Measurements from ENCODE around the gene PCMT1. TPM values are rescaled to one million over a fixed set of nuclear protein-coding genes. Genes with fewer than 3 reads are reported as not detected.
A peak's percentile ranks its signal among the peaks of the same experiment; 100 is the strongest.

Gene PCMT1
- total and polyA plus RNA-seq, 4 donors, result 48.4 to 72.1 (median 53.9) TPM

- WGBS, 2 donors, result 96 to 98% methylated on average over 3 of the region's 3 CpGs
- H3K9me3 ChIP-seq (ENCODE audit: control insufficient read depth, low read length), result no peaks in the 10 kb centered on the region
- no peak for ATAC-seq (ENCODE audit: low FRiP score)
- no peak overlapping the region for H3K27ac ChIP-seq (ENCODE audit: low read depth in 1 of 2, low read length in 2 of 2)
- no peak overlapping the region for H3K4me3 ChIP-seq (ENCODE audit: low read length in 2 of 2)
- no peaks in the 10 kb centered on the region for H3K36me3 ChIP-seq (ENCODE audit: control insufficient read depth in 1 of 2, insufficient read depth in 2 of 2, low read length in 1 of 2)
- no peak for DNase-seq
- no peaks in the 10 kb centered on the region for H3K4me1 ChIP-seq (ENCODE audit: control insufficient read depth in 1 of 2, insufficient read depth in 2 of 2, low read length in 2 of 2)
- no peaks in the 10 kb centered on the region for H3K27me3 ChIP-seq (ENCODE audit: control insufficient read depth in 1 of 2, insufficient read depth in 2 of 2, low read length in 1 of 2)
- intact Hi-C loops (cut with DNase I), result loop anchor here in 1 of 2 donors (10.0 kb wide), 1 partner anchor 75 kb away; the partner anchor contains the start of gene KATNA1
Measured at GRCh38 chr6:149719531-149719930, 30.0 kb upstream of the PCMT1 start.

DNA sequence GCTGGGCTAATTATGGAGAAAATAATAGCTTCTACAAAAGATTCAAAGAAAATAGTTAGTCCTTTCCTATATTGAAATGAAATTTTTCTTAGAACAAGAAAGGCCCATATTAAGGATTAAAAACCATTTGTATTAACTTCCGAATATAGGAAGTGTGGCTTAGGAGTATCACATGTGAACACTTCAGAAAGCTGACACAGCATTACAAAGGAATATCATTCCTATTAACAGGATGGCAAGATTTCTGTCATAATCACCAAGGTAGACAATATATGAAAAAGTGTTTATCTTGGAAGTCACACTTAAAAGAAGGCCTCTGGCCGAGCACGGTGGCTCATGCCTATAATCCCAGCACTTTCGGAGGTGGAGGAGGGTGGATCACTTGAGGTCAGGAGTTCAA lies 26.3 kb upstream of the PCMT1 start:
- H3K36me3 ChIP-seq (ENCODE audit: control insufficient read depth in 1 of 2, insufficient read depth in 2 of 2, low read length in 1 of 2), result no peaks in the 10 kb centered on the region
- WGBS, 2 donors, result 77 to 78% methylated on average over 4 of the region's 4 CpGs
- H3K4me3 ChIP-seq (ENCODE audit: low read length in 2 of 2), result no peak overlapping the region
- no peaks in the 10 kb centered on the region for H3K4me1 ChIP-seq (ENCODE audit: control insufficient read depth in 1 of 2, insufficient read depth in 2 of 2, low read length in 2 of 2)
- H3K27me3 ChIP-seq (ENCODE audit: control insufficient read depth in 1 of 2, insufficient read depth in 2 of 2, low read length in 1 of 2), result no peaks in the 10 kb centered on the region
- DNase-seq (no peak), ATAC-seq (ENCODE audit: low FRiP score) (no peak)
- intact Hi-C loops (cut with DNase I), result no loop called here
- no peaks in the 10 kb centered on the region for H3K9me3 ChIP-seq (ENCODE audit: control insufficient read depth, low read length)
- H3K27ac ChIP-seq (ENCODE audit: low read depth in 1 of 2, low read length in 2 of 2), result no peak overlapping the region

- ATAC-seq (ENCODE audit: low FRiP score) (peak; percentile 76), DNase-seq (no peak)
- no peaks in the 10 kb centered on the region for H3K9me3 ChIP-seq (ENCODE audit: control insufficient read depth, low read length)
- H3K27ac ChIP-seq (ENCODE audit: low read depth in 1 of 2, low read length in 2 of 2), result no peak overlapping the region
- no peaks in the 10 kb centered on the region for H3K36me3 ChIP-seq (ENCODE audit: control insufficient read depth in 1 of 2, insufficient read depth in 2 of 2, low read length in 1 of 2)
- no peak overlapping the region for H3K4me3 ChIP-seq (ENCODE audit: low read length in 2 of 2)
- 65 to 66% methylated on average over 10 of the region's 10 CpGs for WGBS, 2 donors
- no peaks in the 10 kb centered on the region for H3K27me3 ChIP-seq (ENCODE audit: control insufficient read depth in 1 of 2, insufficient read depth in 2 of 2, low read length in 1 of 2)
- no peaks in the 10 kb centered on the region for H3K4me1 ChIP-seq (ENCODE audit: control insufficient read depth in 1 of 2, insufficient read depth in 2 of 2, low read length in 2 of 2)
- intact Hi-C loops (cut with DNase I), result no loop called here
Measured at GRCh38 chr6:149723771-149724417, 25.6 kb upstream of the PCMT1 start.

DNA sequence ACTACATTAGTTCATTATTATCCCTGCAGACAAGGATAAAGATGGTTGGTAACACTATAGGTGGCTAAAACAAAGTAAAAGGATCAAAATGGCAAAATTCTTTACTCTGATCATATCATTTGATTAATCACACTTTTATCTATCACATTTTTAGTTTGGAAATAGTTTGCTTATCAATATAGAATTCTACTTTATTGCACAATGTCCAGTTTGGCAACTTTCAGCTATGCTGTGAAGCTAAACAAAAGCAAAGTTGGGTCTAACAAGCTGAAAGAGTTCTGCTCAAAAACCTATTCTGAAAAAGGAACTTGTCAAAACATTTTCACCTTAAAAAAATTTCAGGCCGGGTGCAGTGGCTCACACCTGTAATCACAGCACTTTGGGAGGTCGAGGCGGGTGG lies 23.8 kb upstream of the PCMT1 start:
- ATAC-seq (ENCODE audit: low FRiP score), result no peak
- Histone ChIP-seq H3K4me3 (ENCODE audit: low read length in 2 of 2) (no peak overlapping the region), H3K4me1 (ENCODE audit: control insufficient read depth in 1 of 2, insufficient read depth in 2 of 2, low read length in 2 of 2) (no peaks in the 10 kb centered on the region), H3K36me3 (ENCODE audit: control insufficient read depth in 1 of 2, insufficient read depth in 2 of 2, low read length in 1 of 2) (no peaks in the 10 kb centered on the region), H3K27me3 (ENCODE audit: control insufficient read depth in 1 of 2, insufficient read depth in 2 of 2, low read length in 1 of 2) (no peaks in the 10 kb centered on the region), H3K27ac (ENCODE audit: low read depth in 1 of 2, low read length in 2 of 2) (no peak overlapping the region), H3K9me3 (ENCODE audit: control insufficient read depth, low read length) (no peaks in the 10 kb centered on the region)
- intact Hi-C loops (cut with DNase I), result no loop called here
- WGBS, 2 donors, result 88% methylated on average over 3 of the region's 3 CpGs
- no peak for DNase-seq

GRCh38 chr6:149727793-149728498 lies 21.6 kb upstream of the PCMT1 start:
- H3K27ac ChIP-seq (ENCODE audit: low read depth in 1 of 2, low read length in 2 of 2), result no peak overlapping the region
- no peak overlapping the region for H3K4me3 ChIP-seq (ENCODE audit: low read length in 2 of 2)
- WGBS, 2 donors, result 90 to 91% methylated on average over 4 of the region's 4 CpGs
- no peaks in the 10 kb centered on the region for H3K27me3 ChIP-seq (ENCODE audit: control insufficient read depth in 1 of 2, insufficient read depth in 2 of 2, low read length in 1 of 2)
- intact Hi-C loops (cut with DNase I), result no loop called here
- H3K36me3 ChIP-seq (ENCODE audit: control insufficient read depth in 1 of 2, insufficient read depth in 2 of 2, low read length in 1 of 2), result no peaks in the 10 kb centered on the region
- H3K9me3 ChIP-seq (ENCODE audit: control insufficient read depth, low read length), result no peaks in the 10 kb centered on the region
- ATAC-seq (ENCODE audit: low FRiP score), result no peak
- DNase-seq, result no peak
- H3K4me1 ChIP-seq (ENCODE audit: control insufficient read depth in 1 of 2, insufficient read depth in 2 of 2, low read length in 2 of 2), result no peaks in the 10 kb centered on the region

- Histone ChIP-seq H3K36me3 (ENCODE audit: control insufficient read depth in 1 of 2, insufficient read depth in 2 of 2, low read length in 1 of 2) (no peaks in the 10 kb centered on the region), H3K4me1 (ENCODE audit: control insufficient read depth in 1 of 2, insufficient read depth in 2 of 2, low read length in 2 of 2) (no peaks in the 10 kb centered on the region), H3K27ac (ENCODE audit: low read depth in 1 of 2, low read length in 2 of 2) (no peak overlapping the region), H3K4me3 (ENCODE audit: low read length in 2 of 2) (no peak overlapping the region), H3K27me3 (ENCODE audit: control insufficient read depth in 1 of 2, insufficient read depth in 2 of 2, low read length in 1 of 2) (no peaks in the 10 kb centered on the region), H3K9me3 (ENCODE audit: control insufficient read depth, low read length) (no peaks in the 10 kb centered on the region)
- ATAC-seq (ENCODE audit: low FRiP score) (no peak), DNase-seq (no peak)
- 83% methylated on average over 5 of the region's 5 CpGs for WGBS, 2 donors
- intact Hi-C loops (cut with DNase I), result no loop called here
Measured at GRCh38 chr6:149728499-149729234, 20.9 kb upstream of the PCMT1 start.

DNA sequence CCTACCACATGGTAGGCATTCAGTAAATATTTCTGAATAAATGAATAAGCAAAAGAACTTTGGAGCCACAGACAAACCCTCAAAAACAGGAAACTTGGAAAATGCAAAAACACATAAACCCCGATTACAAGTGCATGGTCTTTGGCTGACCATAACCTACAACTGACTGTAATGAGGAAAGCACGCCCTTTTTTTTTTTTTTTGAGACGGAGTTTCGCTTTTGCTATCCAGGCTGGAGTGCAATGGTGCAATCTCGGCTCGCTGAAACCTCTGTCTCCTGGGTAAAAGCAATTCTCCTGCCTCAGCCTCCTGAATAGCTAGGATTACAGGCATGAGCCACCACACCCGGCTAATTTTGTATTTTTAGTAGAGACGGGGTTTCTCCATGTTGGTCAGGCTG lies 19.7 kb upstream of the PCMT1 start:
- Histone ChIP-seq H3K4me3 (ENCODE audit: low read length in 2 of 2) (no peak overlapping the region), H3K27me3 (ENCODE audit: control insufficient read depth in 1 of 2, insufficient read depth in 2 of 2, low read length in 1 of 2) (no peaks in the 10 kb centered on the region), H3K4me1 (ENCODE audit: control insufficient read depth in 1 of 2, insufficient read depth in 2 of 2, low read length in 2 of 2) (no peaks in the 10 kb centered on the region), H3K27ac (ENCODE audit: low read depth in 1 of 2, low read length in 2 of 2) (no peak overlapping the region), H3K36me3 (ENCODE audit: control insufficient read depth in 1 of 2, insufficient read depth in 2 of 2, low read length in 1 of 2) (no peaks in the 10 kb centered on the region), H3K9me3 (ENCODE audit: control insufficient read depth, low read length) (no peaks in the 10 kb centered on the region)
- intact Hi-C loops (cut with DNase I), result no loop called here
- no peak for ATAC-seq (ENCODE audit: low FRiP score)
- no peak for DNase-seq
- WGBS, 2 donors, result 95 to 98% methylated on average over 8 of the region's 8 CpGs

GRCh38 chr6:149733089-149733720 lies 16.3 kb upstream of the PCMT1 start:
- 95% methylated on average over 2 of the region's 2 CpGs for WGBS, 2 donors
- no peaks in the 10 kb centered on the region for H3K36me3 ChIP-seq (ENCODE audit: control insufficient read depth in 1 of 2, insufficient read depth in 2 of 2, low read length in 1 of 2)

More at GRCh38 chr6:149733089-149733720, 16.3 kb upstream of the PCMT1 start:
- Histone ChIP-seq H3K9me3 (ENCODE audit: control insufficient read depth, low read length) (no peaks in the 10 kb centered on the region), H3K27me3 (ENCODE audit: control insufficient read depth in 1 of 2, insufficient read depth in 2 of 2, low read length in 1 of 2) (no peaks in the 10 kb centered on the region), H3K27ac (ENCODE audit: low read depth in 1 of 2, low read length in 2 of 2) (no peak overlapping the region), H3K4me3 (ENCODE audit: low read length in 2 of 2) (no peak overlapping the region), H3K4me1 (ENCODE audit: control insufficient read depth in 1 of 2, insufficient read depth in 2 of 2, low read length in 2 of 2) (no peaks in the 10 kb centered on the region)
- ATAC-seq (ENCODE audit: low FRiP score) (no peak), DNase-seq (no peak)
- intact Hi-C loops (cut with DNase I), result no loop called here

Data from aorta (tissue), 5 donors.